NCI-H2029 treated with DMSO at 0.1 percent for 48 hours (cell line): ENCODE data around the gene NFAM1.
A peak's percentile ranks its signal among the peaks of the same experiment; 100 is the strongest.

ENCODE experiments used
- DNase-seq: peaks from one replicate; lab custom pipeline; 2025; lab: John Stamatoyannopoulos, UW

NFAM1 gene

DNA sequence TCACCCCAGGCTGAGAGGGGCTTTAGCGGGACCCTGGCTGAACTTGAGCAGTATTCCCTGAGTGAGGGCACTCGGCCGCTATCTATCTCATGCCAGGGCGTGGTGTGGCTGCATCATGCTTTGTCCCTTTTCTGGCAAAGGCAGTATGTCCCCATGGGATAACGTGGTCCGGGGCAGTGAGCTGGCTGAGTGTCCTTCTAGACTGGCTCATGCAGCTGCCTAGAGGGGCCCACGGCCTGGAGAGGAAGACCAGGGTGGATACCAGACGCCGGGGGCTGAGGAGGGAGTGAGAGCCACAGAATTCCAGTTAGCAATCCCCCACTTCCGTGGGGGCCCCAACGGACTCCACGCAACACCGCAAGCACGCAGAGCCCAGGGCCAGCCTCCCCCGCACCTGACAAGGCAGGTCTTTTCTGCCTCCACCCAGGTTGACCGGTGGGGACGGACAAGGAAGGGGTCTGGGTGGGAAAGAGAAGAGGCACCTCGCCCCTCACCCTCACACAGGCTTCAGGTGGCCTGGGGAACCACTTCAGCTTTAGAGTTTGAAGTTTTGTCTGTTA lies 15.5 kb downstream of the NFAM1 start:
- DNase-seq = no peak

DNA sequence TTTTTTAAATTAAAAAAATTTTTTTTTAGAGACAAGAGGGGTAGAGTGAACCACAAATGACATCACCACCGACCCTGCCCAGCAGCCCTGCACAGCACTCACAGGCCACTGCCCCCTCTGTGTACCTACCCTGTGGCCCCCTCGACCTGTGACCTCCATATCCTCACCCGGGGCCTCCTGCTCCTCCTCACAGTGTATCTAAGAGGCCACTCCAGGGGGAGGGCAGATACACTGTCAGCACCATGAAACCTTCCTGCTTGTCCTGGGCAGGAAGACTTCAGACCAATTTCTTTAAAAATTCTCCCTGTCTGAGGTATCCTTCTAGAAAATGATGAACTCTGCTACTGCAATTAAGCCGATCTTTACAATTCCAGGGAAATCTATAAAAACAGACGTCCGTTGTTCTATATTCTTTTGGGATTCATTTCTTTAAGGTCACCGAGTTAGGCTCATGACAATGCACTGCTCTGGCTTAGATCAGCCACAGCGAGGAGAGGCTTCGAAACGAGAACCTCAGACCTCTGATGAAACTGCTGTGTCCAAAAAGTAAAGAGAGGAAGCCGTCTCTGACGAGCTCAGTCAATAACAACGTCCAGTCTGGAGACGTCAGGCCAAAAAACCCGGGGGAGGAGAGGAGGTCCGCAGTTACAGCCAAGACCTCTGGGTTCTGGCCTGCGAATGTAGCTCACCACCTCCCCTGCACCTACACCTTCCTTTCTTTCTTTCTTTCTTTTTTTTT lies 17.5 kb downstream of the NFAM1 start:
- no peak for DNase-seq

DNA sequence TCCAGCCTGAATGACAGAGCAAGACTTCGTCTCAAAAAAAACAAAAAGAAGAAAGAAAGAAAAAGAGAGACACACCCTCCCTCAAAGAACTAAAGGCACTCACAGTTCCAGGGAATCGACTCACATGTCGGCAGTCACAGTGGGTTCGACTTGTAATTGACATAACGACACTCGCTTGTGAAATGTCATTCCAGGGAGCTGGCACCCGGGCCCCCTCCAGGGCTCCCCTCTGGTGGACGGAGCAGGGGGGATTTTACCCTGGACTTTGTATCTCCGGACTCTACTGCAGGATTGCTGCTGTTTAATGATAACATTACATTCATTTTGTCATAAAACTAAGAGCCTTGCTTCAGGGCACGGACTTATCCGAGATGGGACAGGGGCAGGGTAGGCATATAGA lies 18.2 kb downstream of the NFAM1 start:
- DNase-seq = no peak

DNA sequence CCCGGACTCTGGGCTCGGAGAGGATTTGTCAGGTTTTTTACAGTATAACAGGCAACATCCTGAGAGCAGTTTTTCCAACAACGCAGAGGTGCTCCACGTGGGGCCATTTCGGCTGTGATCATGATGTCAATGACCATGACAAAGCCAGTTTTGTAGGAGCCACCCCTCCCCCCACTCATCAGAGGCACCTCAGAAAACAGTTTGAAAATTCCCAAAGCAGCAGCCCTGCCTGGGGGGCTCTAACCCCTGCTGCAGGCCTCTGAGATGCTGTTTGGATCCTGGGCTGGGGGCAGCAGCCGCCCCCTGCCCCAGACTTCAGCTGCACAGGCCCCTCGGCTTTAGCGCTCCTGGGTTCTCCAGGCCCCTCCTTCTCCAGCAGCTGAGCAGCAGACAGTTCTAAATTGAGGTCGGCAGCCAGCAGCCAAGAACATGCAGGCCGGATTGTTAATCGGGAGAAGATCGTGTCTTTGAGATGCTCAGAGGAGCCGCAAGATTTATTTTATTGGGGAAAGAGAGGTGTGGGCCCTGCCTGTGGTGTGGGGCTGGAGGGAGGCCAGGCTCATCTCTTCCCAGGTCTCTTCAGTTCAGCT lies 19.4 kb downstream of the NFAM1 start:
- DNase-seq = no peak

DNA sequence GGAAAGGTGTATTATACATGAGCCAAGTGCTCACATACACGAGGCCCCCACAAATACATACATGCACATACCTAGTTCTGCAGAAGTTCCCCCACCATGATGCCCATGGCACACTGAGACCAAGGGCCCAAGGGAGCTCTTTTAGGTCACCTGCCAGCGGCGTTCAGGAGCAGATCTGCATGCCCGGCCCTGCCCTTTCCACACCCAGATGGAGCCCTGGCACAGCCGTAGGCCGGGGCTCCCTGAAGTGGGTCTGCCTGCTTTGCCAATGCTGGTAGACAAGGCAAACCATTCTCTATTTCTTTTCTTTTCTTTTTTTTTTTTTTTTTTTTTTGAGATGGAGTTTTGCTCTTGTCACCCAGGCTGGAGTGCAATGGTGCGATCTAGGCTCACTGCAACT lies 21.5 kb downstream of the NFAM1 start:
- DNase-seq = no peak

DNA sequence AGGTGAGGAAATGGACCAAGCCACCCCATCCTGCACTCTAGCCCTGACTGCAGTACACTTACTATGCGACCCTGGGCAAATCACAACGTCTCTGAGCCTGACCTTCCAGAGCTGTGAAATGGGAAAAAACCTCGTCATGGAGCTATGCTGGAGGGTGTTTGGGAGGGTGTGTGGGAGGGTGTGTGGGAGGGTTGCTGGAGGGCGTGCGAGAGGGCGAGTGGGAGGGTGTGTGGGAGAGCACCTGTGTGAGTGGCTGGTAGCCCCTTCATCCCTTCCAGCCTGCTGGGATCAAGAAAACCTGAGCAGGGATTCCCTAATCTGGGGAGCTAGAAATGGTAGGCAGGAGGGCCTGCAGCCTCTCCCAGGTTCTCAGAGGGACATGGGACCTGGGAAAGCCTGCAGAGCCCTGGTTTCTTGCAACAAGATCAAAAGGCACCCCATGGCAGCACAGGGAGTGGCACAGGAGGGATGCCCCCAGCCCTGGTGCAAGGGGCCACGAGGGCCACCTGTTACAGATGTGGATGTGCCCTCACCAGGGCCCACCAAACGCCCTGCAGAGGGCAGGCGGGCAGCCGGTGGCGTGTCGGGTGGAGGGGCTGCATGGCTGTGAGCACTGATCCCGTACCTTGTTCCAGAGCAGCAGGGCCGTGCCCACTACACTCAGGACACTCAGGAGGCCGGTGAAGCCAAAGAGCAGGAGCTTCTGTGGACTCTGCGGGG lies 23.2 kb downstream of the NFAM1 start:
- DNase-seq = no peak

DNA sequence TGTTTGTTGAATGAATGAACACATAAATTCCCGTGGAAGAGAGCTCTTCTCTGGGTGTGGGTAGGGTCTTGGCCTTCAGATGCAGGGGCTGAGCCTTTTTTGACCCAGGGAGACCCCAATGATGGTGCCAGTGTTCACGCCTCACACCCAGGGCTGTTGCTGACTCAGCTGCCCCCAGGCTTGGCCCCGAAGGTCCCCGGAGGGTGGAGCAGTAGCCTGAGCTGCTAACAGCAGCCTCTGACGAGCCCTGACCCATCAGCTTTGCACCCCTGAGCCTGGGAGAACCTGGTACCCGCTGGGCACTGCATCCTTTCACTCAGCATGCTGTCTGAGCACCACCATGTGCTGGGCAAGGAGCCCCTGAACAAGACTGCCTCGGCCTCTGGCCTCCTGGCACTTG lies 23.9 kb downstream of the NFAM1 start:
- no peak for DNase-seq

DNA sequence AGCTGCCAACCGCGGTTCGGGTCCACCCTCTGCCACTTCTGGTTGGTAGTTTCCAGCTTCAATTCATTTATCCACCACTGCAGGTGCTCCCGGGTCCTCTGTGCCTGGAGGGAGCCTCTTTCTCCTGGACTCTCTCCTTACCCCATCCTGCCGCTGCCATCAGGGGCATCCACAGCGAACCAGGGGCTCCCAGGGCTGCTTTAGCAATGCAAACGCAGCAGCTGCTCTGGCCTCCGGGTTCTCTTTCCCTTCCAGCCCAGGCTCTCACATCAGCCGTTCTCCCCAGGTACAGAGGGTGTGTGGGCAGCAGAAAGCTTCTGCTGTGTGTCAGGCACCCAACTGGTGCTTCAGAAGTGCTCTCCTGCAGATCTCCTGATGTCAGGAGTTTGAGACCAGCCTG lies 27.9 kb downstream of the NFAM1 start:
- no peak for DNase-seq

DNA sequence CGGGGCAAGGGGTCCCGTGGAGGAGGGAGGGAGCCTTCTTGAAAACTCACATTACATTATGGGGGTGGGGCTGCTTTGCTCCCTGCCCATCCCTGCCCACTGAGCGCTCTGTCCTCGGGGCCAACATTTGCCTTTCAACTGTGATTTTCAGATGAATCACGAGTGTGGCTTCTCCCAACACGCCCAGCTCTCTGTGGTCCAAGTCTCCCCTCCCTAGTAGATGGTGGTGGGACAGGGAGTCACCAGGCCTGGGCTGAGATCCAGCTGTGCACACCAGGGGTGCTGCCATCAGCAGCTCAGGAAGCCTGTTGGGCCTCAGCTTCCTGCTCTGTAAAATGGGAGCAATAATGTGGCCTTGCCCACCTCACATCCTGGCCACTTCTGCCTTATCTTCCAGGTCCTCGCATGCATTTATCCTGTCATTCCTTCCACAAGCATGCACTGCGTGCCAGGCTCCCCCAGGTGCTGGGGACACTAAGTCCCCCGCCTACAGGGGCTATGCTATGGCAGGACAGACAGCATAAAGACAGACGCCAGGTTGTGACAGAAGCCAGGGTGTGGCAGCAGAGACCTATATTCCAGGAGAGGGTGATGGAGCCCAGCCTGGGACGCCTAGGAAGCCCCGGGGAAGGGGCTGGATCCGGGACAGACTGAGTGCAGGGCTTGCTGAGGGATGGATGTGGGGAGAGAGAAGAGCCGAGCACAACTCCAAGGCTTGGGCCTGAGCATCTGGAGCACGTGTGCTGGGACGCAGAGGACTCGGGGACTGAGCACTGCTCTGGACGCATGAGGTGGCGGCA lies 30.5 kb downstream of the NFAM1 start:
- no peak for DNase-seq

DNA sequence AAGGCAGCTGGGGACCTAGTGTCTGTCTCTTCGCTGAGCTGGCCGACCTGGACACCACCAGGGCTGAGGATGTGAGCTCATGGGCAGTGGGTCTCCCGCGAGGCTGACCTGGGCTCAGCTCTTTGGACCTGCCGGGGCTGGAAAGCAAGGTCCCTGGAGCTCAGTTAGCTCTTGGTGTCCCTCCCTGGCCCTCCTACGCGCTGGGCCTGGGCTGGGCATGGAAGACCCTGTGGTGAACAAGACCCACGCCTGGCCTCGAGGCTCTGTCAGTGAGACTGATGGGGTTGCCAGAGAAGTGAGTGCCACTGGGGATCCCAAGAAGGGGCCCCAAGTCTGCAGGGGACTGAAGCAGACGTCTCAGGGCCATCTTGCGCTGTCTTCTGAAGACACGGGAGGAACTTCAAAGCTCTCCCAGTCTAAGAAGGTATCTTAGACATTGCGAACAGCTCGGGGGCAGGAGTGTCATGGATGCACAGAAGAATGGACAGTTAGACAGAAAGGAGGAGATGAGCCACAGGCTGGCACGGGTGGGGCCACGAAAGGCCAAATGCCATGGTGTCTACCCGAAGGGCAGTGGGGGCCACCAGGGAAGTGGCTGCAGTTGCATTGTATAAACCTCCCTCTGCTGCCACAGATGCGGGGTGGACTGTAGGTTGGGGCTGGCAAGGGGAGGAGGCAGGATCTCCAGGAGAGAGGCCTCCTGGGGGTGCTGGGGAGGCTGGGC lies 31.2 kb downstream of the NFAM1 start:
- no peak for DNase-seq

DNA sequence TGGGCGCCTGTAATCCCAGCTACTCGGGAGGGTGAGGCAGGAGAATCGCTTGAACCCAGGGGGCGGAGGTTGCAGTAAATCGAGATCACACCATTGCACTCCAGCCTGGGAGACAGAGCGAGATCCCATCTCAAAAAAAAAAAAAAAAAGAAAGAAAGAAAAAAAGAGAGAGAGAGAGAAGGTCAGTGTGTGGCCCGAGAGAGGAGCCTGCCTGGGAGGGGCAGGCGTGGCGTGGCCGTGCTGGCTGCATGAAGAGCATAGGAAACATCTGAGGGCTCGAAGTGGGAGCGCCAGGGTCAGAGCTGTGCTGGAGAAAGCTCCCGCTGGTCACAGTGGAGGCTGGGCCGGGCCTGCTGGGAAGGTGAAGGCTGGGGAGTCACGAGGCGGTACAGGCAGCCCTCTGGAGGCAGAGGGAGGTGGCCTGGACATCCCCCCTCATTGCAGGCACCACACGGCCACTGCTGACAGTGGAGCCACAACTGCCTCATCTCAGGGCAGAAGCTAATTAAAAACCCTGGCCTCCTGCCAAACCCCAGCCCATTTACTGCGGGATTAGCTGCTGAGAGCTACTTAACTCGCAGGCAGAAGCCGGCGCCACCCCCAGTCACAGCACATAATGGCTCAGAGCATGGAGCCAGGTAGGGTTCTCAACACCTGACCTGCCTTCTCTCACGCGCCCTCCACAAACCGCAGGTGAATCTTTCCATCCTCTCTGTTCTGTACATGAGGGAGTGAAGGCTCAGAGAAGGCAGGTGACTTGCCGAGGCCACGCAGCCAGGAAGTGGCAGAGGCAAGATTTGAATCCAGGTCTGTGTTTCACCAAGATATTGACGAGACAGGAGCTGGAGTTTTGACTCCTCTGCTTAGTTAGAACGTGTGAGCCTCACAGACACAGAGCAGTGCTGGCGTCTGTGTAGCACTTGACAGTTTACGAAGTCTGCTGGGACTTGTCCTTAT lies 32.6 kb downstream of the NFAM1 start:
- peak; percentile 83 for DNase-seq

DNA sequence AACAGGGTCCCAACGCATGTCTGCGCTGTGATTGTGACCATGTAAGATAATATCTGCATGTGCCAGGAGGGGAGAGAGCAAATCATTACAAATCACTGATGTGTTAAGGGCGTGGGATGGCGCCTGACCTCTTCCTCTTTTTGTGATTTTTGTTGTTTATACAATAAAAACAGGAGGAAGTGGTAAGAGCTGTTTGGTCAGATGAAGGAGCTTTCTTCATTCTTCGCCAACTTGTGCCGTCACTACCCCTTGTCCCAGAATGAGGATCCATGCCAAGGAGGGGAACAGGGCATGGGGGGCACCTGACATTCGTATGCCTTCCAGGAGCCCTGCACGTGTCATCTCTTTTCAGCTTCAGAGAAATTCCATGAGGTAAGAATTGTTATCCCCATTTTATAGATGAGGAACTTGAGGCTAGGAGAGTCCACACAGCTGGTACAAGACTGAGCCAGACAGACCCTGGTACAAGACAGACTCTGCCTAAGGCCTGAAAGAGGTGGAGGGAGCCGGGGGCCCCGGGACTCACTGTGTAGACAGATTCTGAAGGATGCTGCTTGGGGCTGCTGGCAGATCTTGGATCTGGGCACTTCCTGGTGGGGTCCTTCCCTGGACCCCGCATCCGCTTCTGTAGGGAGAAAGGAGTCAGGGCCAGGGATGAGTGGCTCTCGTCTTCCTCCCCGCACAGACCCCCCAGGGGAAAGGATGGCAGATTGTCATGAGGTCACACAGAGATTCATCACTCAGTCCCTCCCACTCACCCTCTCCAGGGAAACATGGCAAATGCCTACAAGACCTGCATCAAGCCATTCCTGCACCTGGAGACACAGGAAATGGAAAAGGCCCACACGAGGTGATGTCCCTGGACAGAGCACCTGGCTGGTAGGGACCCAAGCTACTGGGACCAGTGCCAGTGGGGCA lies 34.6 kb downstream of the NFAM1 start:
- DNase-seq = no peak

DNA sequence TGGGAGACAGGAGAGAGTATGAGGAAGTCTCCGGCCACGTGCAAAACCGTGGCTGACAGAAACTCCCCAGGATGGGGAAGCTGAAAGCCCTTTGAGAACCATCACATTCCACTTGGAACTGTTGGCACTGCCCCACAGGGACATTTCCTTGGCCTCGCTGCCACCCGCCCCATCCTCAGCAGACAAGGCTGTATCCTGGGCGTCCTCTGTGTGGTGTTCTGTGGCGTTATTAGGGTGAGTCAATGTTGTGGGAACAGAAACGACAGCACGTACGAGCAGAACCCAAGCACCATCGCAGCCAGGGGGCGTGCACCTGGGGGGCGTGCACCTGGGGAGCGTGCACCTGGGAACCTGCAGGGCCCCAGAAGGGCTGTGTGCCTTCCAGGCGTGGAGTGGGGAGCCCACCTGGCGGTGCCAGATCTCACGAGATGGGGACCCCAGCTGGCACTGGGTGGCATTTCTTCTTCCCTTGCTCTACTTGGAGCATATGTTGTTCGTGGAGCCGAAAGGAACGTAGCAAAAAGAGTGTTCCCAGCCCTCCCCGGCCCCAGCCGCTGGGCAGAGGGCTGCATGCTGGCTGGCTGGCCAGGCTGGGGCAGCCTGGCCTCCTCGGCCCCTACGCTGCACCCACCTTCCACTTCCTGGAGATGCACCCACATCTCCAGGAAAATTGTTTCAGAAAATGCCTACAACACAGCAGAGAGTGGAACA lies 35.4 kb downstream of the NFAM1 start:
- no peak for DNase-seq

DNA sequence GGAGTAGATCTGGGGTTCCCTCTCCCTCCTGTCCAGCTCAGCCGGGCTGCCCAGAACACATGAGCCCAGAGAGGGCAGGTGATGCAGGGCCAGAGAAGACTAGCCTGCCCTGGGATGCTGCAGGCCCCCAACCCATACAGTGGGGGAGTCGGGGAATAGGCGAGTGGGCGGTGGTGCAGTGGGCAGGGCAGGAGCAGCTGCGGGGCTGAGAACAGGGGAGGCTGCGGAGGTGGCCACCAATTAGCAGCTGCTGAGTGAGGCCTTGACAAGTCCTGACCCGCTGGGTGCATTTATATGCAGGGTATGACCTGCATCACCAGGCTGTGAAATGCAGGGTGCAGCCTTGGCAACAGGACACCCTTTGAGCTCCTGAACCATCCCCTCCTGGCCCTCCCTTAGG lies 43.1 kb downstream of the NFAM1 start:
- DNase-seq = no peak

DNA sequence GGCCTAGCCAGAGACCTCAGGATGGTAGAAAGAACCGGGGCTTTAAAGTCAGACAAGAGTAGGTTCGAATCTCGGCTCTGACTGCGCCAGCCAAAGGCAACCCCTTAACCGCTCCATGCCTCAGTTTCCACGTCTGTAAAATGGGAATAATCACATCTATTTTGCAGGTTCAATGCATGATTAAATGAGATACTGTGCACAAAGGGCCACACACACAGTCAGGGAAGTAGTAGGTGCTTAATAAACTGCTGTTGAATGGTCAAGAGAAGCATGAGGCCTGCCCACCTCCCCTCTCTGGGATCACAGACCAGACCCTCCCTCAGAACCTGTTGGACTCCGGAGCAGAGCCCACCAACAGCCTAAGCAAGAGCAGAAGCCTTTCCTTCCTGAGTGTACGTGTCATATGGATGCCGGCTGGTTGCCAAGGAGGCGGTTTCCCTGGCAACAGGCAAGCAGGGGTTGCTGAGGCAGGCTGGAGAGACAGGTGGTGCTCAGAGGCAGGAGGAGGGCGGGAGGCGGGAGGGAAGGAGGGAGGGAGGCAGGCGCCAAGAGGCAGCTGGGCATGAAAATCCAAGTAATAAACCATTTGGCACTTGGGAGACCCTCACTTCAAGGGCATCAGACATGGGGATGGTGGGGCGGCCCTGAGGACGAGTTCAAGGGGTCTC lies 43.9 kb downstream of the NFAM1 start:
- DNase-seq = peak; percentile 41

DNA sequence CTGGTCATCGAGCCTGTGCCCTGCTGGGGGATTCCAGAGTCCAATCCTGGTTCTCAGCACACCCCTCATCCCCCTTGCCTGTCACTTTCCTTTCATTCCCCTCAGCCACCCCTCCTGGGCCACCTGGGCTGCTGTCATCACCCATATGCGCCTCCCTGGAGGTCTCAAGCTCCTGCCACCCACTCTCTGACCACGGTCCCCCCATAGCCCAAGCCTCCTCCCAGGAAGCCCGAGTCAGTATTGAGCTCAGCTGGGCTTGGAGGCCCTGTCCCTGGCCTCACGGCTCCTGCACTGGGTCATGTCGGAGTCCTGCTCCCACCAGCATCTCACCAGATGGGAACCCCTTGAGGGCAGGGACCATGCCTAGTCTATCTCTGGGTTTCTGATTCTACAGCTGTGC lies 44.6 kb downstream of the NFAM1 start:
- DNase-seq = no peak

DNA sequence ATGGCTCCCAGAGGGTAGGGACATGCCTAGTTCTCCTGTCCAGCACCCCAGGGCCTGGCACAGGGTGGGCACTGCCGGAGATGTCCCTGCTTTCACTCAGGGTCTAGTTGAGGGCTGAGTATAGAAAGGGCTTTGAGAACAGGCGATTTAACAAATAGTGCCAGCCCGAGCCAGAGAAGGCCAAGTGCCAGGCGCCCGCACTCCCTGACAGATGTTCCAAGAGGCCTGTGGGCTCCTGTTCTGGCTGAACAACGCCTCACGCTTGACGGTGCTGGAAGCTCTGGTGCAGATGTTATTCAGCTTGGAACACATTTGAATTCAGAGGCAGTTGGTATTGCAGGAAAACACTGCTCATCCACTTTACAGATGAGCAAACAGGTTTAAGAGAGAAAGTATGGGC lies 46.5 kb downstream of the NFAM1 start:
- DNase-seq = no peak

DNA sequence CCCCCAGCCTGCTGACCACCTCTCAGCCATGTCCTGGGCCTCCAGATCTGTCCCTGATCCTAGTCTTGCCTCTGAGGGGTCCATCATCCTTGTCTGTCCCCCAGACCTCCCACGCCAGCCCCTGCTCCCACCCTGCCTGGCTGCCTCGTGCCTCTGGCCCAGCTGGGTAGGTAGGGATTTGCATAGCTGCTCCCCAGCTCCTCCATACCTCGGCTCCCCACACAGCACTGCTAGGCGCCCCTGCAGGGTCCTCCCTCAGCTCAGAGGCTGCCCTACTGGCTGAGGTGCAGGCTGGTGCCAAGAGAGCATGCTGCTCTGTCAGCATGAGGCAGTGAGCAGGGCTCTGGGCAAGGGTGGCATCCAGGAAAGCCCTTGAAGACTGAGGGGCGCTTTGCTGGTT lies 47.7 kb downstream of the NFAM1 start:
- DNase-seq = no peak
